Endothelial cell of umbilical vein (primary cell): ENCODE measurements around the gene DUSP22. TPM values are rescaled to one million over a fixed set of nuclear protein-coding genes. Genes with fewer than 3 reads are reported as not detected.
A peak's percentile ranks its signal among the peaks of the same experiment; 100 is the strongest.

Experiments used
- BruUV-seq: library from RNA; stranded (reverse); fragments of 400-500 nt; replicated peaks from 2 replicates; lab custom pipeline; 2021; lab: Mats Ljungman, UMichigan
- CTCF ChIA-PET: fragments of 300-600, 350-600 bp; sonication (Branson Sonifier 250); formaldehyde crosslinking; loops from one replicate; lab custom pipeline; 2021; ENCODE audit warnings: antibody characterized with exemption, inconsistent platforms; lab: Charles Lee
- POLR2A ChIA-PET: fragments of 300-600, 350-600 bp; sonication (Branson Sonifier 250); formaldehyde crosslinking; loops from one replicate; lab custom pipeline; 2021; ENCODE audit warnings: antibody characterized with exemption, inconsistent platforms; lab: Charles Lee
- DNase-seq: peaks from one replicate; pipeline ENCODE4 v3.0.0-alpha.2; 2011; ENCODE audit warnings: low read depth, low spot score
- FAIRE-seq: peaks from 2 replicates; lab custom pipeline; 2011; peaks lifted over from hg19 to GRCh38; lab: Jason Lieb, UNC
- H2AFZ ChIP-seq: 2 replicates; pipeline ENCODE4 v1.6.0; 2012; ENCODE audit warnings: low read depth, low read length, control low read depth, inconsistent platforms
- H3K27ac ChIP-seq: 2 replicates; pipeline ENCODE4 v1.5.1; 2011; ENCODE audit warnings: low read depth, mild to moderate bottlenecking, control low read depth, low read length, moderate library complexity; ENCODE audit not compliant: insufficient read depth
- H3K27me3 ChIP-seq, 2 experiments: 2 replicates each; pipeline versions ENCODE4 v1.6.0 to v1.6.1; 2011; ENCODE audit warnings: low read length in 2 of 2, mixed read lengths in 1 of 2; ENCODE audit not compliant: control insufficient read depth in 2 of 2, insufficient read depth in 2 of 2
- H3K36me3 ChIP-seq, 2 experiments: 2 replicates in 1 of 2; 3 replicates in 1 of 2; pipeline ENCODE4 v1.5.1; 2011; ENCODE audit warnings: low read length in 2 of 2, mild to moderate bottlenecking in 1 of 2, moderate library complexity in 1 of 2; ENCODE audit not compliant: control insufficient read depth in 2 of 2, insufficient read depth in 2 of 2; ENCODE audit errors: extremely low read depth in 1 of 2
- H3K4me1 ChIP-seq: 3 replicates; pipeline ENCODE4 v1.5.1; 2011; ENCODE audit warnings: mild to moderate bottlenecking, low read length; ENCODE audit not compliant: control insufficient read depth, insufficient read depth; ENCODE audit errors: extremely low read depth
- H3K4me2 ChIP-seq: 2 replicates; pipeline ENCODE4 v1.6.1; 2011; ENCODE audit warnings: low read length, control low read depth, mixed read lengths; ENCODE audit not compliant: insufficient read depth
- H3K4me3 ChIP-seq, 3 experiments: fragments of 200-600 bp in 1 of 3; sonication (generic), shearing (Covaris generic) in 1 of 3; replicated peaks in 1 of 3; 2 replicates each; pipeline ENCODE4 v1.5.1; 2011 to 2016; ENCODE audit warnings: control low read depth in 3 of 3, low read length in 3 of 3, mild to moderate bottlenecking in 2 of 3, inconsistent platforms in 1 of 3, low read depth in 1 of 3, moderate library complexity in 1 of 3; ENCODE audit not compliant: insufficient read depth in 1 of 3
- H3K79me2 ChIP-seq: 2 replicates; pipeline ENCODE4 v1.6.0; 2012; ENCODE audit warnings: low read length, inconsistent platforms; ENCODE audit not compliant: control insufficient read depth, insufficient read depth
- H3K9ac ChIP-seq: replicated peaks from 2 replicates; pipeline ENCODE3; 2011; ENCODE audit warnings: low read length, control low read depth; ENCODE audit not compliant: insufficient read depth; ENCODE audit errors: extremely low read depth
- H3K9me1 ChIP-seq: replicated peaks from 3 replicates; pipeline ENCODE4 v1.6.0; 2011; ENCODE audit warnings: mild to moderate bottlenecking, low read length; ENCODE audit not compliant: control insufficient read depth, insufficient read depth; ENCODE audit errors: extremely low read depth
- H3K9me3 ChIP-seq: replicated peaks from 2 replicates; pipeline ENCODE4 v1.5.1; 2012; ENCODE audit warnings: low read length, inconsistent platforms; ENCODE audit not compliant: control insufficient read depth, insufficient read depth
- H4K20me1 ChIP-seq: replicated peaks from 2 replicates; pipeline ENCODE3; 2011; ENCODE audit warnings: mild to moderate bottlenecking, low read length; ENCODE audit not compliant: control insufficient read depth, insufficient read depth; ENCODE audit errors: extremely low read depth
- CTCF ChIP-seq, 2 donors: IDR thresholded peaks; 1 replicate in 1 of 2; 2 replicates in 1 of 2; pipeline ENCODE4 v1.5.1; 2011; ENCODE audit warnings: low read length in 2 of 2, mild to moderate bottlenecking in 2 of 2, moderate library complexity in 2 of 2, control low read depth in 1 of 2, inconsistent platforms in 1 of 2, low read depth in 1 of 2; ENCODE audit not compliant: insufficient read depth in 1 of 2; ENCODE audit errors: extremely low read depth in 1 of 2
- EZH2 ChIP-seq: IDR thresholded peaks from 2 replicates; pipeline ENCODE4 v1.6.1; 2012; ENCODE audit warnings: borderline replicate concordance, low read depth, mild to moderate bottlenecking, moderate library complexity, low read length, inconsistent platforms; ENCODE audit not compliant: severe bottlenecking
- FOS ChIP-seq: IDR thresholded peaks from 2 replicates; pipeline ENCODE4 v1.6.1; 2011; ENCODE audit warnings: mild to moderate bottlenecking, low read length, moderate library complexity, borderline replicate concordance; ENCODE audit not compliant: insufficient read depth
- GATA2 ChIP-seq: IDR thresholded peaks from 2 replicates; pipeline ENCODE4 v1.7.0; 2011; ENCODE audit warnings: low read depth, mild to moderate bottlenecking, moderate library complexity, mixed read lengths, low read length; ENCODE audit not compliant: insufficient read length, insufficient read depth
- JUN ChIP-seq: IDR thresholded peaks from 2 replicates; pipeline ENCODE4 v1.6.1; 2011; ENCODE audit warnings: borderline replicate concordance, low read depth; ENCODE audit not compliant: insufficient read length, insufficient read depth
- MYC ChIP-seq: IDR thresholded peaks from one replicate; pipeline ENCODE4 v1.6.1; 2011; ENCODE audit warnings: mild to moderate bottlenecking, low read depth, low read length
- POLR2A ChIP-seq: IDR thresholded peaks from 2 replicates; pipeline ENCODE4 v1.6.1; 2012; ENCODE audit warnings: low read depth, mild to moderate bottlenecking, control low read depth, low read length
- POLR2AphosphoS5 ChIP-seq: IDR thresholded peaks from 2 replicates; pipeline ENCODE4 v1.6.1; 2012; ENCODE audit warnings: low read depth, mild to moderate bottlenecking, control low read depth, low read length, moderate library complexity; ENCODE audit not compliant: insufficient read depth
- dilution Hi-C: fragments of 300-500 bp; cut with MboI; formaldehyde crosslinking; loops from one replicate; pipeline ENCODE4 v1.15.0; 2019; ENCODE audit warnings: low sequenced_read_pairs; ENCODE audit not compliant: extremely low pct_ligation_motif_present
- intact Hi-C: fragments of 100-400 bp; cut with micrococcal nuclease; formaldehyde crosslinking; loops from one replicate; pipeline ENCODE4 v1.10.0; 2022
- polyA plus RNA-seq, 4 experiments: library from polyadenylated mRNA; depleted of rRNA in 3 of 4; stranded (reverse) in 3 of 4; unstranded in 1 of 4; fragments of >200 nt; gene quantifications; 2 replicates each; pipeline versions ENCODE4 v1.2.1 to v1.2.3, GENCODE V29; 2011 to 2012; ENCODE audit warnings: missing spikeins in 1 of 4
- total RNA-seq: library from RNA; stranded (reverse); gene quantifications from 2 replicates; pipeline ENCODE4 v1.2.3, GENCODE V29; 2021
- TF ChIP-seq, protein P1 (sequence below): IDR thresholded peaks from 2 replicates; pipeline ENCODE4 v1.6.1; 2011; ENCODE audit not compliant: insufficient read depth, insufficient read length

DUSP22 gene
- total and polyA plus RNA-seq, 2 donors (not counting 3 experiments of a cell fraction or from before 2014, with no cell fraction given), result 23.2 to 33.9 TPM

DNA sequence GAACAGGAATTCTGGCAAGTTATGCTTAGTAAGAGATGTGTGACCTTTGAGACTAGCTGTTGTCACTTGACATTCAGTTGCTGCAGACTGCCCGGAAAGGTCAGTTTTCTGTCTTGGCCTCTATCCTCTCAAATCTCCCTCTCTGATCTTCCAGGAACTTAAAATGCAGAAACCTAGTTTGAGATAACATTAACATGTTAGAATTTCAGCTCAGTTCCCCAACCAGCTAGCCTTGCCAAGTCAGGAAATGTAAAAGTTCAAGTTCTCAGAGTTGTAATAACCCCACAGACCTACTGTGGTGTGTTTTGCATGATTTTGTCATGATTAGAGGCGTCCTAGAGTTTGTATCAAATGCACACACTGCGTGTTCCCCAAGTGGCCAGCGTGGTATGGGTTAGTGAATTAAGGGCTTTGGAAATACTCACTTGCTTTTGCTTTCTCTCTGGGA lies 46.6 kb downstream of the DUSP22 start:
- Histone ChIP-seq H4K20me1 (no peaks in the 10 kb centered on the region), H3K4me3 (no peak overlapping the region), H3K79me2 (no peaks in the 10 kb centered on the region), H3K9ac (no peak overlapping the region), H3K36me3 (peaks cover 0 to 3% of the 10 kb centered on the region in 2 experiments), H3K4me1 (no peaks in the 10 kb centered on the region), H3K4me2 (no peak overlapping the region), H3K9me1 (no peaks in the 10 kb centered on the region), H3K27ac (no peak overlapping the region), H2AFZ (no peak overlapping the region), H3K9me3 (no peaks in the 10 kb centered on the region), H3K27me3 (no peaks in the 10 kb centered on the region)
- FAIRE-seq, result no peak
- peak; percentile 37 for DNase-seq
- ChIA-PET CTCF (no interaction called here), POLR2A (no interaction called here)
- intact Hi-C loops, result no loop called here
- dilution Hi-C loops, result no loop called here
- BruUV-seq, result no TSS peak
- no peak for TF ChIP-seq FOS
- no peak for TF ChIP-seq POLR2A
- TF ChIP-seq, protein P1, sequence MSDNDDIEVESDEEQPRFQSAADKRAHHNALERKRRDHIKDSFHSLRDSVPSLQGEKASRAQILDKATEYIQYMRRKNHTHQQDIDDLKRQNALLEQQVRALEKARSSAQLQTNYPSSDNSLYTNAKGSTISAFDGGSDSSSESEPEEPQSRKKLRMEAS, result no peak
- no peak for TF ChIP-seq CTCF (IDR thresholded peaks at IDR 0.05; ENCODE audit: extremely low read depth in 1 of 2, insufficient read depth in 1 of 2, low read depth in 1 of 2, low read length in 2 of 2)
- TF ChIP-seq EZH2, result no peak
- TF ChIP-seq POLR2AphosphoS5, result no peak
- no peak for TF ChIP-seq JUN
- TF ChIP-seq GATA2, result no peak
- TF ChIP-seq MYC, result no peak
